Right hindlimb (tissue), 1 donor: Measurements from ENCODE around the gene POLR2J.

Source experiments
- DNase-seq: peaks from one replicate; pipeline ENCODE4 v3.0.0-alpha.2; 2018

POLR2J gene

DNA sequence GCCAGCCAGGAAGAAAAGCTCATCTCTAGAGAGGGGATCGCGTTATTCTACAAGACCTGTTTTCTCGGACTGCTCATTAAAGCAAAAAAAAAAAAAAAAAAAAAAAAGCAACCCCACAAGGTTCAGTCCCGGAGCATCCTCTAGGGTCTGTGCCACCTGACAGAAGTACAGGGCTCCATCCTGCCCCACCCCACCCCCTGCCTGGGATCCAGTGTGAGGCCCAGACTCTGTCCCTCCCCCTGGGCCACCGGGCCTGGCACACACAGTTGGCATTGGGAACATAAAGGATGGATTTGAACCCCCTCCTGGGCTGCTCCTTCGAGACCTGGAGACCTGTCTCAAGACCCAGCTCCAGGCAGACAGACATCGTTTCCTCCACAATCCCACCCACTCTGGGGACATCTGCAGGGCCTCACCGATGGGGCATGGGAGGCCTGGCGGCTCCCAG lies 44.7 kb downstream of the POLR2J start:
- peak; percentile 45 for DNase-seq

DNA sequence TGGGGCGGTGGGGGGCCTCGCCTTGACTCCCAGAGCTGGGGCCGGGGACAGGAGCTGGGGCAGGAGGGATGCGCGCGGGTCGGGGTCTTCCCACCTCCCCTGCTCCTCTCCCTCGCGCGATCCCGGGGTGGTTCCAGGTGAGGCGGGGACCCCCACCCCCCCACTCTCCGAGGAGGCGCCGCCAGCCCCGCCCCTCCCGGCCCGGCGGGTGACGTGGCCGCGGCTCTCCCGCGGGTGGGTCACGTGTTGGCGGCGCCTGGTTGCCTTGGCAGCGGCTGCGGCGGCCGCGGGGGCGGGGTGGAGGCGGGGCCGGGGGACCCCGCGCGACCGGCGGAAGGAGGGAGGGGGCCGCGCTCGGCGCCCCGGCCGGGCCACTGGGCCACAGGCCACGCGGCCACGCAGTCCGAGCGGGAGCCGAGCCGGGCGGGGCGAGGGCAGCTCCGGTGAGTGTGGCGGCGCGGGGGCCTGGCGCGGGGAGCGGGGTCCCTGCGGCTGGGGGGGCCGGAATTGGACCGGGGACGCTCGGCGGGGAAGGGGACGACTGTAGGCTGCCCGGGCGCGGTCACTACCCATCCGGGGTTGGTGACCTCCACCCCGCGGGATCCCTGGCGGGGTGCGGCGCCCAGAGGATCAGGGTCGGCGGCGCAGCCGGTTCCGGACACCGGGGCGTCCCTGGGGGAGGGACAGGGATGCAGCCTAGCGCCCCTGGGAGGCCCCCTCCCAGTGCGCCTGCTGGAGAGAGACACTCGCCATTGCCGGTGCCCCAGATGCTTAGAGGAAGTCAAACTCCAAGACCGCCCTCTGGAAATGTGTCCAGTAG lies 45.3 kb downstream of the POLR2J start, which contains the start of gene ORAI2:
ORAI2 (plus strand) TSS at position 357 of the 820 bp plus-strand sequence. CDS start 5,382 bp downstream, outside the sequence.
- peak; percentile 90 for DNase-seq

DNA sequence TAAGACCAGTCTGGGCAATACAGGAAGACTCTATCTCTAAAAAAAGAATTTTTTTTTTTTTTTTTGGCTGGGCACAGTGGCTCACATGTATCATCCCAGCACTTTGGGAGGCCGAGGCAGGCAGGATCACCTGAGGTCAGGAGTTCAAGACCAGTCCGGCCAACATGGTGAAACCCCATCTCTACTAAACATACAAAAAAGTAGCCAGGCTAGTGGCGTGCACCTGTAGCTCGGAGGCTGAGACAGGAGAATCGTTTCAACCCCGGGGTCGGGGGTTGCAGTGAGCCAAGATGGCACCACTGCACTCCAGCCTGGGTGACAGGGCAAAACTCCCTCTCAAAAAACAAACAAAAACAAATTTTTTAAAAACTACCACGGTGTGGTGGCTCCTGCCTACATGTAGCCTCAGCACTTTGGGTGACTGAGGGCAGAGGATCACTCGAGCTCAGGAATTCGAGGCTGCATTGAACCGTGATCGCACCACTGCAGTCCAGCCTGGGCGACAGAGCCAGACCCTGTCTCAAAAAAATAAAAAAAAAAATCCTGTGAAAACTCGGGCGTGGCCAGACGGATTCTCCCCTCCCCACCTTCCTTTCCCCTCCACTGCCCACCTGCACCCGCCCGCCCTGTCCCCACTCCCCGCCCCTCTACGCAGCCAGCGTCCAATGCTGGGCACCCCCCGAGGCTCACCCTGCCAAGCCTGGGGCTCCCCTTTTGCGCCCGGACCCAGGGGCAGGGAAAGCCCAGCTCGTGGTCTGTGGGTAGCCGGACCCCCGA lies 46.1 kb downstream of the POLR2J start:
- no peak for DNase-seq

DNA sequence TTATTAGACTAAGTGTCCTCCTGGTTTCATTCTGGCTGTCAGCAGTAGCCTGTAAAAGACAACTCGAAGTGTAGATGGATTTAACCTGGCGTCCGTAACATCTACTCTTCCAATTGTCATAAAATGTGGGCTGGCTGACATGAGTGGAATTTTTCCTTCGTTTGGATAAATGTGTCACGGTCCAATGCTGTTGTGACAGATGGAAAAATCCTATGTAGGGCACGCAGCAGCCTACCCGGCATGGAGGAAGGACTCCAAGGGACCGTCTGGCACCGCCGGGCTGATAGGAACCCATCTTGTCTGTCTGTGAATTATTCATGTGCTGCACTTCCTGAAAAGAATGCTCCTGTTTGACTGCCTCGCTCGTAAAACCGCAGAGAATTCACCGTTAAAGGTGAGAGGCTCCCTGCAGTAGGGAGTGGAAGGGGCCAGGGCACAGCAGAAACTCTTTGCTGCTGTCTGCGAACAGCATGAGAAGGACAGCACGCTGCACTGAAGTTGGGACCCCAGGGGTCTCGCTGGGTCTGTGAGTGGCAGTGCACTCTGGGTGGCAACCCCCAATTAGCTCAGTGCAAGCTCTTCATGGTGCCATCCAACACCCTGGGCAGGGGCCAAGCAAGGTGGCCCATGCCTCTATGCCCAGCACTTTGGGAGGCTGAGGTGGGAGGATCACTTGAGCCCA lies 47.0 kb downstream of the POLR2J start:
- no peak for DNase-seq

DNA sequence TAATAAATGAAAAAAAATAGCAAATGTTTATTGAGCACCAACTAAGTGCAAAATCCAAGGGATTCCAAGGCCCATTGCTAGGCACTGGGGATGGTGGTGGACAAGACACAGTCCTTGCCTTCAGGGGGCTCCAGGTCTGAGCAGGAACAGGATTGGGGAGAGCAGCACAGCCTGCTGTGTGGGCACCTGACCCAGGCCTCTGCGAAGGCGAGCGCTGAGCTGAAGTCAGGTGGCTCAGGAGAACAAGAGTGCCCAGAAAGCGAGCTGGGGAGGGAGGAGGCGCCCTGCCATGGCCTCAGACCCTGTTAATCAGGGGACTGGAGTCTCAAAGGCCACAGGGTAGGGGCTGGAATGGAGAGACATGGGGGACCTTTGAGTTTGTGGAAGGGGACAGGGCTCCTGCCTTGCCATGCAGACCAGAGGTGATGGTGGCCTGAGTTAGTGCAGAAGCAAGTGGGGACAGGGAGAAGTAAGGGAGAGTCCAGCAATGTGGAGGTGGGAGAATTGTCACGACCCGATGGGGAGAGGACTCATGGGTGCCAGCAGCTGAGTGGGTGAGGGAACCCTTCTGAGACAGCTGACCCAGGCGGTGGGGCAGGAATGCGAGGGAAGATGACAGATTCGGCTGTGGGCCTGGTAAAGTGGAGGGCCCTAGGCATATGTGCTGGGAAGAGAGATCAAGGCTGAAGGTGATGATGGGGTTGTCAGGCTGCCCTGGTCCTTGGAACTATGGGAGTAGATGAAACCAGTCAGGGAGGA lies 49.4 kb downstream of the POLR2J start:
- no peak for DNase-seq

DNA sequence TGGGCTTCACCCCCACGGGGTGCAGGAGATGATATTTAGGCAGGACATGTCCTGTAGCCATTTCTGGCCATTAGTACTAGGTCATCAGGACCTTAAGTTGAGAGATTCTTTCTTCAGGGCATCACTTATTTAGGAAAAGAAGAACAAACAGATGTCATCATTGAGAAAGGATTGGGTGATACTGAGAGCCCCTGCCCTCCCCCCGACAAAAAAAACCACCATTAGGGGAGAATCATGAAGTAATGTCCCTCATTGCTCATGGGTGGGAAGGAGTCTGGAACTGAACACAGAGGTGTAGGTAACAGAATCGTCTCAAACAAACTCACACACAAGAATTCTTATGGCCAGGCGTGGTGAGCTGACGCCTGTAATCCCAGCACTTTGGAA lies 51.7 kb downstream of the POLR2J start:
- no peak for DNase-seq

DNA sequence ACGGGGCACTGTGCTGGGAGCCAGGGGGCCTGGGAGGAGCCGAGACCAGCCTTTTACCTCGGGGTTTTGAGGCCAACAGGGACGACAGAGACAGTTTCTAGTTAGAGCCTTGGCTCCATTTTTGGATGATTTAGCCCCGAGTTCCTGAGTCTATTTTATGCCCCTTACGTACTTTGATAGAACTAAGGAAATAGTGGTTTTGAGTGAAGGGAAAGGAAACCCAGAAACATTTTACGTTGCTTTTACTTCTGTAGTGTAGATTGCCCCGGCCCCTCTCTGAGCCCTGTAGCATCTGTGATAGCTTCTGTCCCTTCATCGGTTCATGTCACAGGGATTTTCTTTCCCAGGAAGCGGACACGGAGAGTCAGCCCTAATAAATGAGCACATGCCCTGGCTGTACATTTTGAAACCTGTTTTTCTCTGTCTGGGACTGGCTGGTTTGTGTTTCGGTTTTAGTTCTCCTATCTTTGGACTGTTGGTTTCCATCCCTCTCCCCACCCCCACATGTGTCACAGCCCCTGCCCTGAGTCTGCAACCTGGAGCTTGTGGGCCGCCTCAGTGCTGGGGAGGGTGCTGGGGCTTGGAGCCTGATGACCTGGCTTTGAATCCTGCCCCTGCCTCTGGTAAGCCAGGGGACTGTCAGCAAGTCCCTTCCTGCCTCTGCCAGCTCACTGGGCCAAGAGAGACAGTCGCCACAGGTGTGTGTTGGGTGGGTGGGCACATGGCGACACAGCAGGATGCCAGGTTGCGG lies 52.3 kb downstream of the POLR2J start:
- no peak for DNase-seq

DNA sequence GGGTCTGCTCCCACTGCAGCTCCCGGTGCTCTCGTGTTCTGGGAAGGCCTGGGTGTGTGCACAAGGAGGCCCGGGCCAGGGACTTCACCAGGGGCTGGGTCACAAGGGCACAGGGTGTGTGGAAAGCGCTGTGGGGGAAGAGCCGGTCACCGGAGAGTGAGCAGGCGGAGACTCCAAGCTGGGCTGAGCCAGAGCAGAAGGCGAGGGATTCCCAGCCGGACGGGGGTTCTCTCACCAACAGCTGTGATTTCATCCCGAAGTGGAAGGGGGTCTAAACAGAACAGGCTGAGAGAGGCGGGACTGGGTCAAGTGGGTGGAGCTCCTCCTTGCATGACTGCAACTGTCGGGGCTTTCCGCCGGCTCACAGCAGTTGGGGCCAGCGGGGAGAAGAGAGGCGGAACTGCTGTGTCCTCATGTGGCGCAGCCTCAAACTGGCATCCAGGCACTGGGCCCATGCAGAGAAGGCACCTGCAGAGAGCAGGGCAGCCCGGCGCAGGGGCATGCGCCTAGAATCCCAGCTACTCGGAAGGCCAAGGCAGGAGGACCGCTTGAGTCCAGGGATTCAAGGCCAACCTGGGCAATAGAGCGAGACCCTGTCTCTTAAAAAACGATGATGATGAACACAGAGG lies 53.0 kb downstream of the POLR2J start:
- DNase-seq = peak; percentile 62

DNA sequence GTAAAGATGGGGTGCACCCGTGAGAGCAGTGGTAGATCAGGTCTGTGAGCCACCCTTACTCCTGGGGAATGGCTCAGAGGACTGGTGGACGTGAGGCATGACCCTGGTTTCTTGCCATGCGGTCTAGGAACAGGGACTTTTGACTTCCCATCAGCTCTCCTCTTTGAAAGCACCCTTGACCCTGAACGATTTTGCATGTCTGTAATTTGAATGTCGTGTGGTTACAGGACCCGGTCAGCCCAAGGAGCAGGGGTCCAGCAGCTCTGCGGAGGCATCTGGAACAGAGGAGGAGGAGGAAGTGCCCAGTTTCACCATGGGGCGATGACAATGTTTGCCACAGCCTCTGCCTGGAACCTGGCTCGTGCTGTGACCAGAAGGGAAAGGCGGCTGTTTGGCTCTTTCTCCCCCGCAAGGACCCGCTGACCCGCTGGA lies 53.9 kb downstream of the POLR2J start:
- DNase-seq = no peak

DNA sequence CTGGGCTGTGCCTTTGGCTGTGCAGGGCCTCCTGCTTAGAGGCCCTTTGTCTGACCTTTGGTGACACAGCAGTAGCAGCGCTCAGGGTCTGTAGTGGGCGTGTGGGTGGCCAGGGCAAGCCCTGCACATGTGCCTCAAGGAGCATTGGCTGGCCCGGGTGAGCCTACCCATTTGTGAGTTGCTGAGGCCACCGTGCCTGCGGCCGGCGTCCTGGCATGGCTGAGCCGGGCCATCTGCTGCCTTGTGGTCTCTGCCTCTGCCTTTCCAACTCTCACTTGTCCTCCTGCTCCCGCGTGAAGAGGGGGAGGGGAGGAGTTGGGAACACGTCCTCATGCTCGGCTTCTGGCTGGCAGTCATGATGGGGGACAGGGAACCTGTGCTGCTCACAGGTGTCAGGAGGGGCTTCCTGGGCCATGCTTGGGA lies 54.6 kb downstream of the POLR2J start:
- DNase-seq = peak; percentile 40
